HG02884 (cell line): ENCODE measurements around the gene DPP10.

Experiments used
- ATAC-seq: cut with Tn5 transposase; IDR thresholded peaks from one replicate; pipeline ENCODE4 v1.9.1; 2021; ENCODE audit warnings: mild to moderate bottlenecking, moderate library complexity; ENCODE audit not compliant: unreplicated experiment

The DPP10 gene

DNA sequence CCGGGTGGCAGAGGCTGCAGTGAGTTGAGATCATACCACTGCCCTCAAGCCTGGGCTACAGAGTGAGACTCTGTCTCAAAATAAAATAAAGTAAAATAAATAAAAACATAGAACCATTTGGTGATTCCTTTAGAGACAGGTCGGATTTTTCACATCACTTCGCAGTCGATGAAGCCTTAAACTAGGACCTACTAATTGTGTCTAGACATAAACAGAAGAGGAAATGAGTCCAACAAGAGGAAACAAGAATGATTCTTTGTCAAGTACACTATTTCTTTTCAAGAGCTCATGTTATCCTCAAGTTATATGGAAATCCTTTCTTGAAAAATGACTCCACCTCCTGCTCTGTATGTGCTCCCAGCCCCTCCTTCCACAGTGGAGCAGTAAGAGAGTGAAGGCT, 758.9 kb downstream of the DPP10 start:
- no peak for ATAC-seq

DNA sequence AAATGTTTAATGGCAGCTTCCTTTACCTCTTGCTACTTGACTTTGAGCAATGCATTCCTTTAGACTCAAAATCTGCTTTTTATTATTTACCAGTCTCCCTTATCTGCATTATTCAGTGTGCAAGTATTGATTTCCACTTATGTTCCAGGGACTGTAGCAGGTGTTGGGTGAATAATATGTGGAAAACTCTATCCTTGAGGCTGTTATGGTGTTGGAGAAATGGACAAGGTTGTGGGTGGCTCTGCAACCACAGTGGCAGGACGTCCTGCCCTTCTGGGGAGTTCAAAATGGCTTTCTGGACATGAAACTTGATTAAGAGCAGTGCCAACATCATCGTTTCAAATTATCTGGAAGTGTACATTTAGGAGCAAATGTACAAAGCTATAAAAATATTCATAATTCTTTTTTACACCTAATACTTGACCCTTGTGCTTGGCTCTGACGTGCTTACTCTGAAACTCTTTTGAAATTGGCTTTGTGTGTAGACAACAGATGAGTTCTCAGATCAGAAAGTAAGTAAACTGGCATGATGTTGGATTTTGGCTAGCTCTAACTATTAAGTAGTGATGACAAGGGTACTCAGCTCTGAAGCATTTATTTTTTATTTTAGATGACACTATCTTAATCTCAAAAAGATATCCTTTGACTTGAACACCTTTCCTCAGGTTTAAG, 766.2 kb downstream of the DPP10 start:
- ATAC-seq = no peak

DNA sequence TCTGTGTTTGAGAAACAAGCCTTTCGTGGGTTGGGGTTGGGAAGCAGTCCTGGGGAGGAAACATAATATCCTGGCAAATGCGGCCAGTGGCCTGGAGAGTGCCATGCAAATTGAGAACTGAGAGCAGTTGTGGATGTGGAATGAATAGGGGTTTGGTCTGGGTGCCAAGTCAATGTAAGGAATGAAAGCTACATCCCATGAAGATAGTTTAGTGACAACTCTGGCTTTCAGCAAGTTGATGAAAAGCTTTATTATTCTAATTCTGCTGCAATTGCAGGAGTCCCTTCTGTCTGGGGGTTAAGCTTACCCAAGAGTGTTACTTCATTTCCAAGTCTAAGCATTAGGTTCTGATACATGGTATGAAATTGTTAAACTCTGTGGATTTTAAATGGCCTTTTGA, 771.6 kb downstream of the DPP10 start:
- no peak for ATAC-seq

DNA sequence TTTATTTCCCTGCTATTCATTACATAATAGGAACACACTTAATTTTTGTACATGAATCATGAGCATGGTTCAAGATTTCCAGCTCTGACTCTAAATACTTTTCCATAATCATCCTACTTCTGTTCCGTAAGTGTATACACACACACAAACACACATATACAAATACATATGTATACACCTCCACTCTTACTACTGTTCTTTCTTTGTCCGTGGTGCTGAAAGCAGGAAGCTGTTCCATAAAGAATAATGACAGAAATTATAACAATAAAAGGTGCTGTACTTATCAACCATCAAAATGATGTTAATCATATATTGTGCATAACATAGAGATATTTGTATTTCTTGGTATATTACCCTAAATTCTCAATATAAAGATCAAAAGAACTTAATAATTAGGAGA, 776.9 kb downstream of the DPP10 start:
- no peak for ATAC-seq

DNA sequence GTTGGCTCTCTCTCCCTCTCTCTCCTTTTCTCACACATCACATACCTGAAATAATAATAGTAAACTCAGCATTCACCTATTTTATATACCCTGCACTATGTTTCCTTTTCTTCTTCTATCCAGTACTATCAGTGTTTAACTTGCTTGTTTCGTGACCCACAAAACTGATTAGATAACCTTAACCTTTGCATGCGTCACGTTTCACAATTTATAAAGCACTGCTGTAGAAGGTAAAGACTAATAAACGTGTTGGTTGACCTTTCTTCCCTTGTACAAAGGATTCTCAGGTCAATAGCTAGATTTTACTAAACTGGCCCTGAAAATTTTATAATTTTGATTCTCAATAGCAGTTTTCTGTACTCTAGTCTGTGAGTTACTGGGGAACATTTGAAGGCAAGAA, 791.7 kb downstream of the DPP10 start:
- ATAC-seq = no peak

DNA sequence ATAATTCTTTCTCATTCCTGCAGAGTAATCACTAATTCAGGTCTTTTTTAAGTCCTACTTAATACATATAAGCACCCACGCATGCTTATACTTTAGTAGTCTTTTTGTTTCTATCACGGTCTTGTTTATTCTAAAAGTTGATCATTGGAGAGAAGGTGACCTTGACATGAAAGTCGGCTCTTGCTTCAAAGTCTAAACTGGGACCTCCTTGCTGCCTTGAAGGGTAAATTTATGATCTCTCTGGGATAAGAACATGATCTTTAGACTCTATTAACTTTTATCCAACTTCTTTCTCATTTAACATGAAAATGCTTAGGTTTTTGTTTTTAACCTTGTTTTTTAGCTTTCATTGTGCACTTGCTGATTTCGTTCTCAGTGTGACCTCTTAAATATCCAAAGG, 792.3 kb downstream of the DPP10 start:
- ATAC-seq = no peak

DNA sequence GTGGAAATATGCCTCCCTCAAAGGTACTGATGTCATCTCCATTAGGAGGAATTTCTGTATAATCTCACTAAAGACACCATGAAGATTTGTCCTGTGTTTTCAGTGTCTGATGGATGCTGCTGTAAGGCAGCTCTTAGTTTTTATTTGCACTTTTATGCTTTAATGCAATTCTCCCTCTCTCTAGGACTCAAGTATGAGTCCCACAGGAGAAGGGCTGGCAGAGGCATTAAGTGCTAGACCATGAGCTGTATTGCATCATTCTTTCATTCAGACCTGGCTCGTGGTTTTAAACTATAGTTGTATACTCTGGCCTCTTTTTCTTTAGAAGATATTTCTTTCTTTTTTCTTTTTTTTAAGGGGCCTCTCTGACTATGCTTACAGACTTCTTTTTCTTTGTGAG, 805.6 kb downstream of the DPP10 start:
- ATAC-seq = no peak

DNA sequence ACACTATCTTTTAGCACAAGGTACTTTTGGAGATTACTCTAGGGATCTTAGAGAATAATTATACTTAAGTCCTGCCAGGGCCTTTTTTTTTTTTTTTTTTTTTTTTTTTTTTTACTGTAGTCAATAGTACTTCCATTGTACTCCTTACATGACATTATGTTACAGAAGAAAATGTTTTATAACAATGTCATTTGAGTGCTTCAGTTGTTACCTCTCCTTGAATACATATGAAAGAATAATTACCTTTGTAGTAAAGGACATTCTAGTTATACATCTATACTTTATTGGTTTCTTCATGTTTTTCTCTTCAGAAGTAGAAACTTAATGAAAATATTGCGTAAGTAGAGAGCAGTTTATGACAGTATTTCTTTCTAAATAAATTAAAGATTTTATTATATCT, 834.9 kb downstream of the DPP10 start:
- no peak for ATAC-seq

DNA sequence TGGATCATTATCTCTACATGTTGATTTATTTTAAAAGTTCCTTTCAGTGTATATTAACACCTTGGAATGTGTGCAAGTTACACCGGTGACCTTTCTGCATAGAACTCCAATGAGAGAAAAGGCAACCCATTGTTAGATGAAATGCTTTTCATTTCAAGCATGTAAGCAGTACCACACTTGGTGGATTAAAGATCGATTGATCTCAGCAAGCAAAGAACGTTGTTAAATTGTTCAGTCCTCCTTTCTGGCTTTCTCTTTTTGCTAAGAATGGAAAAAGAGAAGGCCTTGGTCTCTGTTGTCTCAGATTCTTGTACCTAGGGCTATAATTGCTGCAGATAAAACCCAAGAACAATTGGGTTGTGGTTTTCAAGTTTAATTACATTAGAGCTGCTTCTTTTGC, 843.0 kb downstream of the DPP10 start:
- no peak for ATAC-seq

DNA sequence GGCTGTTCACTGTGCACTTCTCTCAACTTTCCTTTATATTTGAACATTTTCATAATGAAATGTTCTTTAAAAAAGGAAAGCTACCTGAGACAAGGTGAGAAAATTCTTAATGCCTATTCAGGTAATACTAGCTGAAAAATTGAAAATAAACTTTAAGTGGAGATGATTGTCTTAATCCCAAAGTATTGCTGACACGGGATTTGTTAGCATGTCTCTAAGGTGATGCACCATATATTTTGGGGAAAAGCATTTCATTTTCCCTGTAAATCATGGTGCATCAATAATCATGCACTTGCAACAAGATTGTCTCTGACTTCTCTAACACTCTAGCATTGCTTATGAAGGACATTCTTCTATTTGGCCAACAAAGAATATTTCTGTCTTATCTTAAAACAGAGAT, 848.0 kb downstream of the DPP10 start:
- no peak for ATAC-seq

DNA sequence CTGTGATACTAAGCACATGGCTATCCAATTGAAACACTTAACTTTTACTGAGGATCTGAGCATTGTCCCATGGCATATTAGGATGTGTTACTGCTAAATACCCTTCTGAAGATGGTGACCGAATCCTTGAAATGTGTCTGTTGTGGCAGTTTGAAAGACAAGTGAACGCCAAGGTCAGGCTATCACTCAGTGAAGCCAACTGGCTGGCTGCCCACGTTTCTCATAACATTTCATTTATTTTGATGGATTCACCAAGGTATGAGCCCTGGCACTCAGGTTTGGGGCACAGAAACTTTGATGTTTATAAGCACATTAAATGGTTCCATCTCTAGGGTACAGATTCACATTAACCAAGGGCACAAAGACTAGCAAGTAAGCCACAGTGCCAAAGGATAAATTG, 850.3 kb downstream of the DPP10 start:
- ATAC-seq = no peak

DNA sequence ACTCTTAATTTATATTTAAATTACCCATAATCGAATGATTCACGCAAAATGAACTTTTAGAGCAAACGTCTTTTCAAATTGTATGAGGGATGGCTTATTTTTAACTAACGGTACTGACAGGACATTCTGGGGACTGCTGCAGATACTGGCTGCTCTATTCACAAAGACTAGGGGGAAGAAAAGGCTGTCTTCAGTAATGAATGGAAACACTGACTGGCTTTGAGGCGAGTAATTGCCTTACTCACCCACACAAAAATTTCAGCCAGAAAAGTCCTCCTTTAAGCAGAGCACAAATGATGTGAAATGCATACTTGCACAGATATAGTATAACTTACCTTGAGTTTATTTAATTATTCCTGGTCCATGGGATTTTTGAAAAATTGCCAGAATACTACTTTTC, 852.6 kb downstream of the DPP10 start:
- ATAC-seq = no peak

DNA sequence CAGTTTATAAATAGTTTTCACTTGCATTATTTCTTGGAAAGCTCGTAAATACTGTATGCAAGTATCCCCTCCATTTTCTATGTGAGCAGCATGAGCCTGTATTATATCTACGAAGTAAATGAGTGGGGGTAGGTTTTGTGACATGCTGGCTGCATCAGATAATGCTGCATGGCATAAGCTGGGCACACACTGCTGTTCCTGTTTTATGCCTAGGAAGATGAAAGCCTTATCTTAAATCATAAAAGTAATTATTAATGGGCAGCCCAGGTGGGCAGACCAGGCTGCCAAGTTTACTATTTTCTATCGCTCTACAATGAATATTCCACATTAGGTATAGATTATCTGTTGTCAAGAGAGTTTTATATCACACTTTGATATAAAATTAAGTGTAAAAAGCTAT, 854.6 kb downstream of the DPP10 start:
- no peak for ATAC-seq

DNA sequence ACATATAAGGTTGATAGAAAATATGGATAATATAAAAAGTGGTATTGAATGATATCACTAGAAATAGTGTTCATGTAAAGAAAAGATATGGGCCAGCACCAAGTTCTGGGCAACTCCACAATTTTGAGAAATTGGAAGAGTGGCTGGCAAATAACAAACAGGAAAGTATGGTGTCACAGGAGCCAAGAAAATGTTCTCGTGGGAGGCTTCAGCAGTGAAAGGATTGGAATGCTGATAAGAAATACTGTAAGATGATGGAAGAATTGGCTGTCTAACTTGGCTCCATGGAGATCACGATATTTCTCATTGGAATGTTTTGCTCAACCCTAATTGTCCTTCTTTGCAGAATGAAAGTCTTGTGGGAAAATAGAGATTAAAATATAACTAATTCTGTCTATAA, 856.8 kb downstream of the DPP10 start:
- ATAC-seq = no peak

DNA sequence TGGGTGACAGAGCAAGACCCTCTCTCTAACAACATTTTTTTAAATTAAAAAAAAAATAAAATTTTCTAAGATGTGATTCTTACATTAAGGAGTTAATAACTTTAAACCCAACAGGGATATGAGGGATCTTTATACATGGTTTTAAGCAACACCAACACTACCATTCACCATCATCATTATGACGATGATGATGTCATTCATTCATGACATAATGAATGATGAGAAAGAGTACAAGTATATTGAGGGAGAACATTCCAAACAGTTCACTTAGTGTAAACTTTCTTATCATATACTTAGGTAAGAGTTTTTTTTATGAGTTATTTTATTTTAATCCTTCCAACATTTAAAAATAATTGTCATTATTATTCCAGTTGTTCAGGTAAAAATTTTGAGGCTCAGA, 863.3 kb downstream of the DPP10 start:
- ATAC-seq = no peak

DNA sequence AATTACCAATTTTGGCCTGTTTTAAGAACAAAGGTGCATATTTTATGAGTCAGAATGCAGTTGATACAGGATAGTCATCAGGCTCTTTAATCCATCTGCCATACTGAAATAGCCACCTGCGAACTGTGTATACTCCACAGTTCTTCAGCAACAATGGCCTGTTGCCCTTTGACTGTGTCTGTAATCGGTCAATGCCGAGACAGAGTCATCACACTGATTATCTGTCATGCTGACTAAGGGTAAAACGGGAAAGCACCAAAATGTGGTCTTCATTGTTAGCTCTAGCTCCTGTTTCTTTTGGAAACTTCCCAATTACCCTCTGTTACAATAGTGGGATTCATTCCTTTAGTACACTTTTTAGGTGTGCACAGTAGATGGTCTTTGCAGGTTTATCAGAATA, 871.7 kb downstream of the DPP10 start:
- ATAC-seq = no peak

DNA sequence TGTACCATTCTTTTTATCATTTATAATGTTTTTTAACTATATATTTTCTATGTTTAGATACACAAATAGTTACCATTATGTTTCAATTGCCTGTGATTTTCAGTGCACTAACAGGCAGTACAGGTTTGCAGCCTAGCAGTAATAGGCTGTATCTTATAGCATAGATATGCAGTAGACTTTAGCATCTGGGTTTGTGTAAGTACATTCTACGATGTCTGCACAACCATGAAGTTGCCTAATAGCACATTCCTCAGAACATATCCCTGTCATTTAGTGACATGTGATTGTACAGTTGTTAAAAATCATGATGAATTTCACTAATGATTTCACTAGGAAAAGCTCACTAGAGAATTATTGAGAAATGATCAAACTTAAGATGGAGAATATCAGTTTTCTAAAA, 884.6 kb downstream of the DPP10 start:
- ATAC-seq = no peak

DNA sequence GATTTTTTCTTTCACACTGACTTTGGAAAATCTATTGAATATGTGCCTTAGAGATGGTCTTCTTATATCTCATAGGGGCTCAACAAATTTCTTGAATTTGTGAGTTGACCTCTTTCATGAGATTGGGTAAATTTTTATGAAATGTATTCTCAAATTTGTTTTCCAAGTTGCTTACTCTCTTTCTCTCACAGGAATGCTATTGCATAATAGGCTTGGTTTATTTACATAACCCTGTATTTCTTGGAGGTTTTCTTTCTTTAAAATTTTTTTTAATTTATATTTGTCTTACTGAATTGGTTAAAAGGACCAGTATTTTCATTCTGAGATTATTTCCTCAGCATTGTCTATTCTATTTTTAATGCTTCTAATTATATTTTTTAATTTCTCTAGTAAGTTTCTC, 917.1 kb downstream of the DPP10 start:
- no peak for ATAC-seq

DNA sequence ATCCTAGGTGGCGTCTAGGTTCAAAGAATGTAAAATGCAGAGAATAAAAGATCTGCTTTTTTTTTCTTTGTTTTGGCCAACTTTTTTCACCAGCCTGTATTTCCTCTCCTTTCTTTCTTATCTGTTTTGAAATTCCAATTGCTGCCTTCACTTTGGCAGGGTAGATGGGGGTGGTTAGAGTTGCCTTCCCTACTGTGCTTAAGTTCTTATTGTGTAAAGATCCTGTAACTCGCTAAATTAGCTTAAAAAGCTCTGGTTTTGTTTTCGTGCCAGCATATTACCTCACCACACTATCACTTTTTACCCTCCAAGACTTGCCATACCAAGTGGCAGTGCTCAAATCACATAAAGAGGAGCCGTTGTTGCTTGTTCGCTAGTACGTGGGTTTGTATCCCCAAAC, 921.7 kb downstream of the DPP10 start:
- no peak for ATAC-seq

DNA sequence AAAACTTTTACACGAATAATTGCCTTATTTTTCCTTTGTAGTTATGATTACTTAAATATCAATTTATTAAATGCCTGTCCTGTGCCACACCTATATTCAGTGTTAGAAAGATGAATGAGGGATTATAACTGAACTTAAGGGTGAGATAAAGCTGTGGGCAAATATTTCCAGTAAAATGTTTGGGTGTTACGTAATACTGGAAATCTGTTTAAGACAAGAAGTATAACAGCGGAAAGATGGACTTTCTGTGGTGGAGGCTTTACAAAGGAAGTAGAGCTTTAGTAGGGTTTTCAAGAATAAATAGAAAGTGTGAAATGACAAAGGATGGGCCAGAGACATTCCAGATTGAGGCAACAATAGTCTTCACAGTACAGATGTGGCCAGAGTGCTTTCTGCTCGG, 927.0 kb downstream of the DPP10 start:
- ATAC-seq = no peak

DNA sequence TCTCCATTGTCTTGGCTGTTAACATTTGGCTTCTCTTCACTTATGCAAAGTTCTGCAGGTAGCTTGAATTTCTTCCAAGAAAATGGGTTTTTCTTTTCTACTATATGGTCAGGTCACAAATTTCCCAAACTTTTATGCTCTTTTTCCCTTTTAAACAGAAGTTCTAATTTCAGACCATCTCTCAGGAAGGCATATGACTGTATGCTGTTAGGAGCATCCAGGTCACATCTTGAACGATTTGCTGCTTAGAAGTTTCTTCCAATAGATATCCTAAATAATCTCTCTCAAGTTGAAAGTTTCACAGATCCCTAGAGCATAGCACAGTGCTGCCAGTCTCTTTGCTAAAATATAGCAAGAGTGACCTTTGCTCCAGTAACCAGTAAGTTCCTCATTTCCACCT, 932.5 kb downstream of the DPP10 start:
- ATAC-seq = no peak

DNA sequence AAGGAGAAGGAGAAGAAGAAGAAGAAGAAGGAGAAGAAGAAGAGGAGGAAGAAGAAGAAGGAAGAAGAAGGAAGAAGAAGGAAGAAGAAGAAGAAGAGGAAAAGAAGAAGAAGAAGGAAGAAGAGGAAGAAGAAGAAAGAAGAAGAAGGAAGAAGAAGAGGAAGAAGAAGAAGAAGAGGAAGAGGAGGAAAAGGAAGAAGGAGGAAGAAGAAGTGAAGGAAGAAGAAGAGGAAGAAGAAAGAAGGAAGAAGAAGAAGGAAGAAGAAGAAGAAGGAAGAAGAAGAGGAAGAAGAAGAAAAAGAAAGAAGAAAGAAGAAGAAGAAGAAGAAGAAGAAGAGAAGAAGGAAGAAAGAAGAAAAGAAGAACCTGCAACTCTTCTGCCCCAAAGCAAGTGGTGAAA, 942.0 kb downstream of the DPP10 start:
- ATAC-seq = no peak

DNA sequence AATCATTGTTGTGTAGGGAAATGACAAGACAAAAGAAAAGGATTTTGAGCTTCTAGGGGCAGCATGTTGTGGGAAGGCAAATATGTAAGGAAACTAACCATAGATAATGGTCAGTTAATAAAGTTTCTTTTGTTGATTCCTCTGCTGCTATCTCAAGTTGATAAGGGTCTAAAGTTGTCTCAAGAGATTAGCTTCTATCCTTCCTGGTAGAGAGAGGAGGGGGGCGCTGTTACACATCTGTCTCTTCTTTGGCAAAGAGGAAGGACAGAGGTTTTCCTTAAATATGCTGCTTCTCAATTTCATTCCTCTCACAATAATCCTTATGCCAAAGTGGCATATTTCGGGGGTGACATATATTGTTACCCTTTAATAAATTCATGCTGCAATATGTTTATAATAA, 944.0 kb downstream of the DPP10 start:
- no peak for ATAC-seq

DNA sequence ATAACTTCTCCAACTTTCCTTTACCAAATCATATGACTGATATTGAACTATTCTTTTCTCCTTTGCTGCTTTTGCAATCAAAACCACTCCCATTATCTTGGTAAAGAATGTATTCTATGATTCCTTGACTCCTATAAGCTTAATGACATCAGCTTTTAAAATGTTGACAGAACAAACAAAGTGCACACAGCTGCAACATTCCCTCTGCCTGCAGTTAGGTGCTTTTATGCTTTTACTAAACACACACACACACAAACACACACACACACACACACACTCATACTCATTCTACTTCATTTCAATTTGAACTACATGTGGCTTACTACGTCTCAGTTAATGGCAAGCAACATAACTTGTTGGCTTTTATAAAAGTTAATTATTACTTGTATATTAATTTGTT, 946.6 kb downstream of the DPP10 start:
- ATAC-seq = no peak
